ENCODE results near the gene PATJ. TPM values are rescaled to one million over a fixed set of nuclear protein-coding genes. Genes with fewer than 3 reads are reported as not detected.

The PATJ gene
- total RNA-seq, 1 donor = 8.4 TPM

DNA sequence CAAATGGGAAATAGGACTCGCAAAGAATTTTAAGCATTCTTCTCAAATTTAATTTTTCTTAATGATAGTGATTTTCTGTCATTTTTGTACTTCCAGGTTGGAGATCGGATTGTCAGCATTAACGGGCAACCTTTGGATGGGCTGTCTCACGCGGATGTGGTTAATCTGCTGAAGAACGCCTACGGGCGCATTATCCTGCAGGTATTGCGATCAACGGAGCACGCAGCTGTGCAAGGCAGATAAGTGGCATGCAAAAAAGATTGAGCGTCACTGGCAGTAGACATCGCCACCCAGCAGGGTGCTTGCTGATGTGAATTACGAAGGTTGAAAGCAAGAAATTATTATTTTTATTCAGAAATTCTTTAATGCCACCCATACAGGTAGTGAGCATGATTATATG, 386.5 kb downstream of the PATJ start:
- TF ChIP-seq, protein P1, sequence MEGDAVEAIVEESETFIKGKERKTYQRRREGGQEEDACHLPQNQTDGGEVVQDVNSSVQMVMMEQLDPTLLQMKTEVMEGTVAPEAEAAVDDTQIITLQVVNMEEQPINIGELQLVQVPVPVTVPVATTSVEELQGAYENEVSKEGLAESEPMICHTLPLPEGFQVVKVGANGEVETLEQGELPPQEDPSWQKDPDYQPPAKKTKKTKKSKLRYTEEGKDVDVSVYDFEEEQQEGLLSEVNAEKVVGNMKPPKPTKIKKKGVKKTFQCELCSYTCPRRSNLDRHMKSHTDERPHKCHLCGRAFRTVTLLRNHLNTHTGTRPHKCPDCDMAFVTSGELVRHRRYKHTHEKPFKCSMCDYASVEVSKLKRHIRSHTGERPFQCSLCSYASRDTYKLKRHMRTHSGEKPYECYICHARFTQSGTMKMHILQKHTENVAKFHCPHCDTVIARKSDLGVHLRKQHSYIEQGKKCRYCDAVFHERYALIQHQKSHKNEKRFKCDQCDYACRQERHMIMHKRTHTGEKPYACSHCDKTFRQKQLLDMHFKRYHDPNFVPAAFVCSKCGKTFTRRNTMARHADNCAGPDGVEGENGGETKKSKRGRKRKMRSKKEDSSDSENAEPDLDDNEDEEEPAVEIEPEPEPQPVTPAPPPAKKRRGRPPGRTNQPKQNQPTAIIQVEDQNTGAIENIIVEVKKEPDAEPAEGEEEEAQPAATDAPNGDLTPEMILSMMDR (IDR thresholded peaks at IDR 0.05; ENCODE audit: insufficient read depth, low read length) = no peak
- no peak for DNase-seq (ENCODE audit: low read depth)
- no peak overlapping the region for H3K4me3 ChIP-seq (ENCODE audit: low read depth, low read length)

DNA sequence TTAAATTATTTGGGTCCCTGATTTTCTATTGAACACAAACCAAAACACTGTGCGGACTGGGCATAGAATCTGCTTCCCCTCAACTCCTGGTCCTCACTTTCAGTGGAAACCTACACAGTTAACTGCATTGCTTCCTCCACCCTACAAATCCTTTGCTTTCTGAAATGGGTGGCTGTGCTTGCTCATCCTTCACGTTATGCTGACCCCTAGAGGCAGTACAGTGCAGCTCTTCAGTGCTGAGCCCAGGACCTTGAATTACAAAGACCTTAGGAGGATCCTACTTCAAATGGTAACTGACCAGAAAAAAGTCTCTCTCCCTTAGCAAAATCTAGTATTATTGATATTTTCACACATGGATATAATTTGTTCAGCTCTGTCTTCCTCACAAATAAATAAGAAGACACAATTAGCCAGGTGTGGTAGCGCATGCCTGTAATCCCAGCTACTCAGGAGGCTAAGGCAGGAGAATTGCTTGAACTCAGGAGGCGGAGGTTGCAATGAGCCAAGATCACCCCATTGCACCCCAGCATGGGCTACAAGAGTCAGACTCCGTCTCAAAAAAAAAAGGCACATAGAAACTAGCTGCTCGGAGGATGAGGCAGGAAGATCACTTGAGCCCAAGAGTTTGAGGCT, 388.9 kb downstream of the PATJ start:
- H3K4me3 ChIP-seq (ENCODE audit: low read depth, low read length) = no peak overlapping the region
- DNase-seq (ENCODE audit: low read depth) = peak; percentile 75
- TF ChIP-seq, protein P1 (IDR thresholded peaks at IDR 0.05; ENCODE audit: insufficient read depth, low read length) = peak; percentile 98

DNA sequence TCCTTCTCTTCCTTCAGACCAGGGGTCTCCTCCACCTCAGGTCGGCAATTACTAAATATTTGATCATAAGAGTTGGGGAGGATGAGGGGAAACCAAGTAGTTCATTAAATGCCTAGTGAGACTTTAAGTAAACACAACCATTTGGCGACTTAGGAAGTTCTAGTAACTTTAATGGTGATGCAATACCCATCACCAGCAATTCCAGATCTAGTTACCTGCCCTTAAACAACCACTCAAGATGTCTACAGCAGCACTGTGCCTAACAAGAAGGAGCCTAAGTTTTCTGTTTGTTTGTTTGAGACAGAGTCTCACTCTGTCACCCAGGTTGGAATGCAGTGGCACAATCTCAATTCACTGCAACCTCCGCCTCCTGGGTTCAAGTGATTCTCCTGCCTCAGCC, 395.7 kb downstream of the PATJ start:
- H3K4me3 ChIP-seq (ENCODE audit: low read depth, low read length) = no peak overlapping the region
- TF ChIP-seq, protein P1 (IDR thresholded peaks at IDR 0.05; ENCODE audit: insufficient read depth, low read length) = no peak
- no peak for DNase-seq (ENCODE audit: low read depth)

DNA sequence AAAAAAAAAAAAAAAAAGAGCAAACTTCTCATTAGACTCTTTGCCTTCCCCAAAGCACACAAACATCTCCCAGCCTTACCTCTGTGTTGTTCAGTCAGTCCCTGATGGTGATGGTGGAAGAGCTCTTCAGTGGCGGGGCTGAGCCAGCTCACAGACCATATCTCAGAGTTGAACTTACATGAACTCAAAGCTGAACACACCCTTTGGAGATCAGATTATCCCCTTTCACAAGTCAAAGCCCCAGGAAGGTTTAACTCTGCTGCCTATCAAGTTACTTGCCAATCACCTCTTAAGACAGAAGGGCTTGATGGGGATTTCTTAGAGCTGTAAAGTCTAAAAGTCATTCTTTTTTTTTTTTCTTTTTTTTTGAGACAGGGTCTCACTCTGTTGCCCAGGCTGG, 397.1 kb downstream of the PATJ start:
- DNase-seq (ENCODE audit: low read depth) = no peak
- no peak overlapping the region for H3K4me3 ChIP-seq (ENCODE audit: low read depth, low read length)
- TF ChIP-seq, protein P1 (IDR thresholded peaks at IDR 0.05; ENCODE audit: insufficient read depth, low read length) = no peak

DNA sequence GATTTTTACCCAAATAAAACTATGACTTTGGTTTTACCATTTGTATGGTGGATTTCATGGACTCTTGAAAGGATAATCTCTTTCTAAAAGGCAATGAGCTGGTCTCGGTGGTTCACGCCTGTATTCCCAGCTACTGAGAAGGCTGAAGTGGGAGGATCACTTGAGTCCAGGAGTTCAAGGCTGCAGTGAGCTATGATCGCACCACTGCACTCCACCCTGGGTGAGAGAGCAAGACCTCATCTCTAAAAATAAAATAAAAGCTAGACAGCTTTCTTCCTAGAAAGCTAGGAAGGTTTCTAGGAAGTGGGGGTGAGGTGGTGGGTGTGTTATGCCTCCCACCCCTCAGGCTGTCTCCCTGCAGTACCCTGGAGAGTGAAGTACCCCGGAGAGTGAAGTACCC, 398.4 kb downstream of the PATJ start:
- DNase-seq (ENCODE audit: low read depth) = no peak
- TF ChIP-seq, protein P1 (IDR thresholded peaks at IDR 0.05; ENCODE audit: insufficient read depth, low read length) = no peak

DNA sequence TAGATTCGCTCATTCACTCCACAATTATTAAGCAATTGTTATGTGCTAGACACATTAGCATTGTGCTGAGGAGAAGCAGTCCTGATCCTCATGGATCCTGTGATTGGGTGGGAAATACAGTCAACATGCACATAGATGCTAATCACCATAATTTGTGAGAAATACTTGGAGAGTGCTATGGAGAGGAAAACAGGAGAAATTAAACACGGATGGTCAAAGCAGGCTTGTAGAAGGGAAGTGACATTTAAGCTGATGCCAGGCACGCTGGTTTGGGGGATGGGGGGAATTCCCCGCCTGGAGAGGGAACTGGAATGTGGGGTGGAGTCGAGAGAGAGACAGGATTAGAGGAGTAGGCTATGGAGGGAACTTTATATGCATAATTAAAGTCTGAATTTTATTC, 400.2 kb downstream of the PATJ start:
- no peak overlapping the region for H3K4me3 ChIP-seq (ENCODE audit: low read depth, low read length)
- DNase-seq (ENCODE audit: low read depth) = no peak
- TF ChIP-seq, protein P1 (IDR thresholded peaks at IDR 0.05; ENCODE audit: insufficient read depth, low read length) = no peak

More for the DNA sequence above, 398.4 kb downstream of the PATJ start:
- no peak overlapping the region for H3K4me3 ChIP-seq (ENCODE audit: low read depth, low read length)

Data from fibroblast of the aortic adventitia (primary cell).